ENCODE measurements around the gene MFSD1. TPM values are rescaled to one million over a fixed set of nuclear protein-coding genes. Genes with fewer than 3 reads are reported as not detected.

MFSD1 gene
- total and polyA plus RNA-seq, 2 donors (not counting 1 experiment from before 2014, with no cell fraction given), result 103 to 117 TPM

DNA sequence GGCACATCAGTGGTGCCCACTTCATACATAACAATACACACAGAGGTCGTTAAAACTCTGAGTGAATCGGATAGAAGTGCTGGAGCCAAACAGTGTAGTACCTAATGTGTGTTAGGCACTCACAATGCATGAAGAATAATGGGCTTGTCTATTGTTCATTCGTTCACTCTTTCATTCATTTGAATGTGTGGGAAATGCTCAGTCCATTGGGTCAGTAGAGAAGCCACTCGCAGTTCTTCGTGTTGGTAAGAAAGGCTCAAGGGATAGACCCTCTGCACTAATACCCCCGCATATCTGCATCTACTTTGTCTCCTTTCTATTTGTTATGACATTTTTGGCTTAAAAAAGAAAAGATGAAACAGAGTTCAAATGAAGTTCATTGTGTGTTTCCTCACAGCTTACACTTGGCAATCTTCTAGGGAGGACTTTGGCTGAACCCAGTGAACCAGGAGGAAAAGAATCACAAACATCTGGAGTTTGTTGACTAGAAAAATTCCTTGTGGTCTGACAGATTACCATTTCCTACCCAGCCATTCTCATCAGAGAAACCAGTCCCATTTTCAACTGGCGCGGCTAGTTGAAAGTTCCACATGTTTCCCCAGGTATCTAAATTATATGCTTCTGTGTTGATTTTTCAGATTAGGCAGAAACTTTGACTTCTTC is 32.8 kb upstream of the MFSD1 start:
- Histone ChIP-seq H3K4me3 (replicated peaks in 1 of 4; ENCODE audit: control extremely low read depth in 1 of 4, insufficient read depth in 1 of 4, low read depth in 3 of 4, low read length in 4 of 4) (peak overlapping the region in 2 of 4 experiments; percentile 20 to 24), H4K20me1 (ENCODE audit: control insufficient read depth, extremely low read depth, insufficient read depth, low read length) (no peaks in the 10 kb centered on the region), H3K9me3 (ENCODE audit: control insufficient read depth, insufficient read depth, low read depth, low read length) (no peaks in the 10 kb centered on the region), H3K4me1 (ENCODE audit: control insufficient read depth, extremely low read depth, insufficient read depth, low read length) (peaks cover 30% of the 10 kb centered on the region), H2AFZ (ENCODE audit: low read length) (no peak overlapping the region), H3K27ac (ENCODE audit: insufficient read depth, low read length) (peak overlapping the region; percentile 93), H3K27me3 (ENCODE audit: control insufficient read depth, insufficient read depth, low read length) (no peaks in the 10 kb centered on the region), H3K9ac (ENCODE audit: insufficient read depth, low read length) (peak overlapping the region; percentile 39), H3K4me2 (ENCODE audit: extremely low read depth, insufficient read depth, low read length) (peak overlapping the region; percentile 90), H3K36me3 (ENCODE audit: control insufficient read depth, insufficient read depth, low read length) (no peaks in the 10 kb centered on the region), H3K79me2 (ENCODE audit: control insufficient read depth, insufficient read depth, low read length) (no peaks in the 10 kb centered on the region)
- DNase-seq (ENCODE audit: low read depth in 2 of 2), result peak; percentile 98
- TF ChIP-seq EZH2 (IDR thresholded peaks at IDR 0.05; ENCODE audit: low read length, missing control alignments), result no peak
- TF ChIP-seq, protein P1, sequence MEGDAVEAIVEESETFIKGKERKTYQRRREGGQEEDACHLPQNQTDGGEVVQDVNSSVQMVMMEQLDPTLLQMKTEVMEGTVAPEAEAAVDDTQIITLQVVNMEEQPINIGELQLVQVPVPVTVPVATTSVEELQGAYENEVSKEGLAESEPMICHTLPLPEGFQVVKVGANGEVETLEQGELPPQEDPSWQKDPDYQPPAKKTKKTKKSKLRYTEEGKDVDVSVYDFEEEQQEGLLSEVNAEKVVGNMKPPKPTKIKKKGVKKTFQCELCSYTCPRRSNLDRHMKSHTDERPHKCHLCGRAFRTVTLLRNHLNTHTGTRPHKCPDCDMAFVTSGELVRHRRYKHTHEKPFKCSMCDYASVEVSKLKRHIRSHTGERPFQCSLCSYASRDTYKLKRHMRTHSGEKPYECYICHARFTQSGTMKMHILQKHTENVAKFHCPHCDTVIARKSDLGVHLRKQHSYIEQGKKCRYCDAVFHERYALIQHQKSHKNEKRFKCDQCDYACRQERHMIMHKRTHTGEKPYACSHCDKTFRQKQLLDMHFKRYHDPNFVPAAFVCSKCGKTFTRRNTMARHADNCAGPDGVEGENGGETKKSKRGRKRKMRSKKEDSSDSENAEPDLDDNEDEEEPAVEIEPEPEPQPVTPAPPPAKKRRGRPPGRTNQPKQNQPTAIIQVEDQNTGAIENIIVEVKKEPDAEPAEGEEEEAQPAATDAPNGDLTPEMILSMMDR (conservative IDR thresholded peaks at IDR 0.05 in 1 of 2, IDR thresholded peaks at IDR 0.05 in 1 of 2; ENCODE audit: low read depth in 1 of 2, low read length in 2 of 2), result no peak

DNA sequence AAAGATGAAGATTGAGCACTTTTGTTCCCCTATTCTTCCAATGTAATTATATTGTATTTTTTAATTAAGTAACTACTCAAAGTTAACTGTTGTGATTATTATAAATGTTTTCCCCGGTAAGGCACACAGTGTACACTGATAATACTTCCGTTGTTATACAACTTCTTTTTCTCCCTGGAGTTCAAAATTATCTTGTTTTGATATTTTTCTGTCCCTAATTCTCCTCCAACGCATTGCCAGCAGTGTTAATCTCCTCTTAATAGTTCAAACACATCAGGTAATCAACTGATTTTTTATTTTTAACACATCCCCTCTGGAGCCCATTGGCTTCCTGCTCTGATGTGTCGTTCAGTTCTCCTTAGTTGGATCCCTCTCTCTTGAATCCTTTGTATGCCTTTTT is 32.3 kb upstream of the MFSD1 start:
- Histone ChIP-seq H3K36me3 (ENCODE audit: control insufficient read depth, insufficient read depth, low read length) (no peaks in the 10 kb centered on the region), H3K4me3 (replicated peaks in 1 of 4; ENCODE audit: control extremely low read depth in 1 of 4, insufficient read depth in 1 of 4, low read depth in 3 of 4, low read length in 4 of 4) (peak overlapping the region in 3 of 4 experiments; percentile 5 to 14 (median 10)), H3K9me3 (ENCODE audit: control insufficient read depth, insufficient read depth, low read depth, low read length) (no peaks in the 10 kb centered on the region), H3K27ac (ENCODE audit: insufficient read depth, low read length) (peak overlapping the region; percentile 93), H3K27me3 (ENCODE audit: control insufficient read depth, insufficient read depth, low read length) (no peaks in the 10 kb centered on the region), H4K20me1 (ENCODE audit: control insufficient read depth, extremely low read depth, insufficient read depth, low read length) (no peaks in the 10 kb centered on the region), H3K79me2 (ENCODE audit: control insufficient read depth, insufficient read depth, low read length) (no peaks in the 10 kb centered on the region), H3K4me1 (ENCODE audit: control insufficient read depth, extremely low read depth, insufficient read depth, low read length) (peaks cover 30% of the 10 kb centered on the region), H2AFZ (ENCODE audit: low read length) (no peak overlapping the region), H3K4me2 (ENCODE audit: extremely low read depth, insufficient read depth, low read length) (peak overlapping the region; percentile 84), H3K9ac (ENCODE audit: insufficient read depth, low read length) (no peak overlapping the region)
- peak in 1 of 2 donors; percentile 34 for DNase-seq (ENCODE audit: low read depth in 2 of 2)
- TF ChIP-seq EZH2 (IDR thresholded peaks at IDR 0.05; ENCODE audit: low read length, missing control alignments), result no peak
- TF ChIP-seq, protein P1 (conservative IDR thresholded peaks at IDR 0.05 in 1 of 2, IDR thresholded peaks at IDR 0.05 in 1 of 2; ENCODE audit: low read depth in 1 of 2, low read length in 2 of 2), result no peak

- Histone ChIP-seq H3K4me3 (replicated peaks in 1 of 4; ENCODE audit: control extremely low read depth in 1 of 4, insufficient read depth in 1 of 4, low read depth in 3 of 4, low read length in 4 of 4) (peak overlapping the region in 1 of 4 experiments; percentile 14), H3K9ac (ENCODE audit: insufficient read depth, low read length) (no peak overlapping the region), H3K27me3 (ENCODE audit: control insufficient read depth, insufficient read depth, low read length) (no peaks in the 10 kb centered on the region), H3K79me2 (ENCODE audit: control insufficient read depth, insufficient read depth, low read length) (no peaks in the 10 kb centered on the region), H2AFZ (ENCODE audit: low read length) (no peak overlapping the region), H3K4me1 (ENCODE audit: control insufficient read depth, extremely low read depth, insufficient read depth, low read length) (peaks cover 32% of the 10 kb centered on the region), H3K9me3 (ENCODE audit: control insufficient read depth, insufficient read depth, low read depth, low read length) (no peaks in the 10 kb centered on the region), H4K20me1 (ENCODE audit: control insufficient read depth, extremely low read depth, insufficient read depth, low read length) (no peaks in the 10 kb centered on the region), H3K27ac (ENCODE audit: insufficient read depth, low read length) (peak overlapping the region; percentile 93), H3K4me2 (ENCODE audit: extremely low read depth, insufficient read depth, low read length) (peak overlapping the region; percentile 84), H3K36me3 (ENCODE audit: control insufficient read depth, insufficient read depth, low read length) (no peaks in the 10 kb centered on the region)
- peak; percentile 89 to 90 for DNase-seq (ENCODE audit: low read depth in 2 of 2)
- TF ChIP-seq, protein P1 (conservative IDR thresholded peaks at IDR 0.05 in 1 of 2, IDR thresholded peaks at IDR 0.05 in 1 of 2; ENCODE audit: low read depth in 1 of 2, low read length in 2 of 2), result no peak
- no peak for TF ChIP-seq EZH2 (IDR thresholded peaks at IDR 0.05; ENCODE audit: low read length, missing control alignments)
Observed at GRCh38 chr3:158769952-158770740, 31.7 kb upstream of the MFSD1 start.
